Measurements from ENCODE around the gene CTNNBIP1.

DNA sequence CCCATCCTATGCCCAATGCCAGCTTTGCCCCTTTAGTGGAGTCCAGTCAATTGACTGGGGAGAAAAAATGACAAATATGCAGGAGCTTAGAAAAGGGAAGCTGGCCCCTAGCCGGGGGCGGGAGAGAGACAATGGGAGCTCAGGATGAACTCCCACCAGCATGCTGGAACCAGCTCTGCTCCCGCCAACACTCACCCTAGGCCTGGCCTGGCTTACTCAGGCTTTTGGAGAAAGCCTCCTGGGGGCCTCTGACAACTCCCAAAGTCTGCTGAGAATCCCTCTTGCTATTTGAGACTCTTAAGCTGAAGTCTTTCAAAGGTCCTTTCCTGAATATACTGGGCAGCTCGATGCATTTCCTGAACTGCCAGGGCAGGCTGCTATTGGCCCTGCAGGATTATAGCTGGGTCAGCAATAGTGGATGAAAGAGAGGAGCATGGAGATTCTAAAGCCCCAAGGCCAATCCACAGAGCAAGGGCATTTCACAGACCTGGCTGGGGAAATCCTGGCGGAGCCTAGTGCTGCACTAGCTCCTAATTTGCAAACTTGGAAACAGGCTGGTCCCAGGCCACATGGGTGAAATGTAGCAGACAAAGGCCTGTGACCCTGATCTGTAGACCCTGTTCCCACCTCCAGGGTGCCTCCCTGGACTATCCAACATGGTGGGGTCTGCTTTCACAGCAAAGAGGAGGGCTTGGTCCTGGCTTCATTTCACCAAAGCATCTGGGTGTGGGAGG lies 50.6 kb downstream of the CTNNBIP1 start:
- TF ChIP-seq, protein P1, sequence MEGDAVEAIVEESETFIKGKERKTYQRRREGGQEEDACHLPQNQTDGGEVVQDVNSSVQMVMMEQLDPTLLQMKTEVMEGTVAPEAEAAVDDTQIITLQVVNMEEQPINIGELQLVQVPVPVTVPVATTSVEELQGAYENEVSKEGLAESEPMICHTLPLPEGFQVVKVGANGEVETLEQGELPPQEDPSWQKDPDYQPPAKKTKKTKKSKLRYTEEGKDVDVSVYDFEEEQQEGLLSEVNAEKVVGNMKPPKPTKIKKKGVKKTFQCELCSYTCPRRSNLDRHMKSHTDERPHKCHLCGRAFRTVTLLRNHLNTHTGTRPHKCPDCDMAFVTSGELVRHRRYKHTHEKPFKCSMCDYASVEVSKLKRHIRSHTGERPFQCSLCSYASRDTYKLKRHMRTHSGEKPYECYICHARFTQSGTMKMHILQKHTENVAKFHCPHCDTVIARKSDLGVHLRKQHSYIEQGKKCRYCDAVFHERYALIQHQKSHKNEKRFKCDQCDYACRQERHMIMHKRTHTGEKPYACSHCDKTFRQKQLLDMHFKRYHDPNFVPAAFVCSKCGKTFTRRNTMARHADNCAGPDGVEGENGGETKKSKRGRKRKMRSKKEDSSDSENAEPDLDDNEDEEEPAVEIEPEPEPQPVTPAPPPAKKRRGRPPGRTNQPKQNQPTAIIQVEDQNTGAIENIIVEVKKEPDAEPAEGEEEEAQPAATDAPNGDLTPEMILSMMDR (IDR thresholded peaks at IDR 0.05): no peak
- no peak for TF ChIP-seq POLR2A (IDR thresholded peaks at IDR 0.05)
